ENCODE data around the gene RPL35.

RPL35 gene

DNA sequence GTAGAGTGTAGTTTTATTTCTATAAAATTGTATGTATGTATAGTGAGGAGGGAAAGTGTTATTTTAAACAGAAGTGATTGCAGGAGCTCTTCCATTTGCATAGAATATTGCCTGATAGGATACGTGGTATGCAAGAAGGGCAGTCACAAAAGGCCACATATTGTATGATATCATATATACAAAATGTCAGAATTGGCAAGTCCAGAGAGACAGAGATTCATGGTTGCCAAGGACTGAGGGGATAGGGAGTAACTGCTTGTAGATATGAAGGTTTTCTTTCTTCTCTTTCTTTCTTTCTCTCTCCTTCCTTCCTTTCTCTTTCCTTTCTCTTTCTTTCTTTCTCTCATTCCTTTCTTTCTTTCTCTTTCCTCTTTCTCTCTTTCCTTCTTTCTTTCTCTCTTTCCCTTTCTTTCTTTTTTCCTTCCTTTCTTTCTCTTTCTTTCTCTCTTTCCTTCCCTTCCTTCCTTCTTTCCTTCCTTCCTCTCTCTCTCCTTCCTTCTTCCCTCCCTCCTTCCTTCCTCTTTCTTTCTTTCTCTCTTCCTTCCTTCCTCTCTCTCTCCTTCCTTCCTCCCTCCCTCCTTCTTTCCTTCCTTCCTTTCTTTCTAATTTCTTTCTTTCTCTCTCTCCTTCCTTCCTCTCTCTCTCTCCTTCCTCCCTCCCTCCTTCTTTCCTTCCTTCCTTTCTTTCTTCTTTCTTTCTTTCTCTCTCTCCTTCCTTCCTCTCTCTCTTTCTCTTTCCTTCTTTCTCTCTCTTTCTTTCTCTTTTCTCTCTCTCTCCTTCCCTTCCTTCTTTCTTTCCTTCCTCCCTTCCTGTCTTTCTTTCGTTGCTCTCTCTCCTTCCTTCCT is 33.0 kb downstream of the RPL35 start:
- in situ Hi-C loops (cut with MboI; ENCODE audit: low sequenced_read_pairs), result no loop called here

- in situ Hi-C loops (cut with MboI; ENCODE audit: low sequenced_read_pairs), result no loop called here
Measured at GRCh38 chr9:124820698-124821623, 40.8 kb downstream of the RPL35 start.

DNA sequence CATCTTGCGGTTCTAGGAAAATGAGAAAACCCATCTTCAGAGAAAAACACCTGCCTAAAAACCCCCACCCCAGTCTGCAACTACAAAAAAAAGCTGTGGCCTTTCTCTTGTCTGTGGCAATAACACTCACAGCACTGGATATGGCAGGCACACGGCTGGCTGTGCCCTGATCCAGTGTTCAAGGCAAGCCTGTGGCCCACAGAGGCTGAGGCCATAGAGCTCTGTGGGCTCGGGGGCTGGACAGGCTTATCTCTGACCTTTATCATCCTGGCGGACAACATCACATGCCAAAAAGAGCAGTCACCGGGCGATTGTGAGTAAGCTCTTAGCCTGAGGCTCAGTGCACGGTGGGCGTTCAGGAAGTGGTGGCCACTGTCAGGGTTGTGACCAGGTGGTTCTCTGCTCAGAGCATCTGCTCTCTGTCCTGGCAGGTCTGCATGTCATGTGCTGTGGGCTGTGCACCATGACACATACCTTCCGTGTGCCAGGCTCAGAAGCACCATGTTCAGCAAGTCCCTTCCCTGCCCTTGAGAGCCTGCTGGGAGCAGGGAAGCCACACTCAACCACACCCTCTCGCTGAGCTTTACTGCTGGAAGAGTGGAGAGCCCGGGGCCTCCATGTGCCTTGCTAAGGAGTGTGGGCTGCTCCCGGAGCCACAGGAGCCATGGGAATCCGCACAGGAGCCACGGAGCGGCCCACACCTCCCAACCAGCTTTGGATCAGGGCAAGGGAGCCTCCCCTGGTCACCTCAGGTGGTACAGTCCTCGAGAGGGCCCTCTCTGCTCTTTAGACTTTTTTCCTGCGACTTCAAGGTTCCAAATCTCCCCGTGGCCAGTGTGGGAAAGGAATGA is 43.1 kb downstream of the RPL35 start:
- in situ Hi-C loops (cut with MboI; ENCODE audit: low sequenced_read_pairs), result no loop called here

GRCh38 chr9:124815601-124816000 is 46.2 kb downstream of the RPL35 start:
- in situ Hi-C loops (cut with MboI; ENCODE audit: low sequenced_read_pairs), result no loop called here

DNA sequence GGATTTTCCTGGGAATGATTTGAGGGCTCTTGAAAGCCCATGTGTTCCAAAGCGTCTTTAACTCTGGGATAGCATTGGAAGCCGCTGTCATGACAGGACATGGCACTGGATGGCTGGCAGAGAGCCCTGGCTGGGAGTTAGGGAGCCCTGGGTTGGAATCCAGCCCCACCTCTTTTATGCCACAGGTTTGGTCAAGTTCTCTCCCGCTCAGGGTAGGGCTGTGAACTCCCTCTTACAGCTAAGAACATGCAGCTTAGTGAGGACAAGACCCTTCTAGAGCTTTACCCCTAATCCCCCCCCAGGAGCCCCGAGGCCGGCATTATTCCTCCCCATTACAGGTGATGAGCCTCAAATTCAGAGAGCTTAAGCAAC is 47.6 kb downstream of the RPL35 start:
- in situ Hi-C loops (cut with MboI; ENCODE audit: low sequenced_read_pairs), result no loop called here

DNA sequence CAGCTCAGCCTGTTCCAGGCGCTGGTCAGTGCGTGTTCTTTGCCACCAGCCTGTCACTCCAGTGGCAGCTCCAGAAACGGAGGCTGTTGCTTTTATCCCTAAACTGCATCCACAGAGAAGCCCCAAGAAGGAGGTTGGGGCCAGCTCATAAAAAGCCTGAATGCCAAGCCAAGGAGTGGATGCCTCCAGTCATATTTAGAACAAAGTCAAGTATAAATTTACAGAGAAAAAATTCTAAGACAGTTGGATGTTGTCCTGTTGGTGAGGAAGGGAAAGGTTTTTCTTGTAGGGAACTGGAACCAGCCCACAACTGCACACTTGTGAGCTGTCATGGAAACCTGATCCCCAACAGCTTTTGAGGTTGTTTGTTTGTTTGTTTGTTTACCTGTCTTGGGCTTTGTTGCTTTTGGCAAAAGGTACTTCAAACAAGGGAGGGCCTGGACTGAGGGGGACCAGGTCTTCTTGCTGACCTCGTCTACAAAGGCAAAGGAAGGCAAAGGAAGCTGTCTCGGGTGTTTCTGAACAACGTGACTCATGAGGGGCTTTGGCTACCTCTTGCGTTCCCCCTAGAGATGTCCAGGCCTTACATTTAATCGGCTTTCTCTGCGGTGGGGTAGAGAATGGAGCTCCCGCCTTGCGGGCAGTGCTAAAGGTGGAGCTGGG is 48.1 kb downstream of the RPL35 start:
- in situ Hi-C loops (cut with MboI; ENCODE audit: low sequenced_read_pairs), result no loop called here

DNA sequence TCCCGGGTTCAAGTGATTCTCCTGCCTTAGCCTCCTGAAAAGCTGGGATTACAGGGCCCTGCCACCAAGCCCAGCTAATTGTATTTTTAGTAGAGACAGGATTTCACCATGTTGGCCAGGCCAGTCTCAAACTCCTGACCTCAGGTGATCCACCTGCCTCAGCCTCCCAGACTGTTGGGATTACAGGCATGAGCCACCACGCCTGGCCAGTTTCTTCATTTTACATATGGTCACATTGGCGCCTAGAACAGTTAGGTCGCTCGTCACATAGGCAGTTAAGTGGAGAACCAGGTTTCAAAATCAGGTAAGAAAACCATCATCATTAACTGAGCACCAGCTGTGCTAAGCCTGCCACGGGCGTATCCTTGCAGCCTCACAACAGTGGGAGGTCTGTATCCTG is 48.7 kb downstream of the RPL35 start:
- in situ Hi-C loops (cut with MboI; ENCODE audit: low sequenced_read_pairs), result no loop called here

DNA sequence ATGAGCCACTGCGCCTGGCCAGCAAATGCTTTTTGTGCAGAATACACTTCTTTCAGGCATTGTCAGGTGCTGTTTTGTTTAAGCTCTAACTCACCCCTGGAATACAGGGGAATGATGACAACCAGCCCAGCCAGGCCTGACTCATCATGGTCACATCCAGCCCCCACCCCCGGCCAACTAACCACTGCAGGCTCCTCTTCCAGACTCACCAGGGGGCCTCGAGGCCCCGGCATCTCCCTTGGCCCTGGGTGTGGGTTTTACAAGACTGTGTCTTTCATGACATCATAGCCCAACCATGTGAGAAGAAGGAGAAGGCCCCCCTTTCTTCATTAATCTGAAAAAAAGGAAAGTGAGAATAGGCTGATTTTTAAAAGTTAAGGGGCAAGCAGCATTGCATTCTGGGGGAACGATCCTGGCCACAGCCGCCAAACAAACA is 49.3 kb downstream of the RPL35 start:
- in situ Hi-C loops (cut with MboI; ENCODE audit: low sequenced_read_pairs), result no loop called here

DNA sequence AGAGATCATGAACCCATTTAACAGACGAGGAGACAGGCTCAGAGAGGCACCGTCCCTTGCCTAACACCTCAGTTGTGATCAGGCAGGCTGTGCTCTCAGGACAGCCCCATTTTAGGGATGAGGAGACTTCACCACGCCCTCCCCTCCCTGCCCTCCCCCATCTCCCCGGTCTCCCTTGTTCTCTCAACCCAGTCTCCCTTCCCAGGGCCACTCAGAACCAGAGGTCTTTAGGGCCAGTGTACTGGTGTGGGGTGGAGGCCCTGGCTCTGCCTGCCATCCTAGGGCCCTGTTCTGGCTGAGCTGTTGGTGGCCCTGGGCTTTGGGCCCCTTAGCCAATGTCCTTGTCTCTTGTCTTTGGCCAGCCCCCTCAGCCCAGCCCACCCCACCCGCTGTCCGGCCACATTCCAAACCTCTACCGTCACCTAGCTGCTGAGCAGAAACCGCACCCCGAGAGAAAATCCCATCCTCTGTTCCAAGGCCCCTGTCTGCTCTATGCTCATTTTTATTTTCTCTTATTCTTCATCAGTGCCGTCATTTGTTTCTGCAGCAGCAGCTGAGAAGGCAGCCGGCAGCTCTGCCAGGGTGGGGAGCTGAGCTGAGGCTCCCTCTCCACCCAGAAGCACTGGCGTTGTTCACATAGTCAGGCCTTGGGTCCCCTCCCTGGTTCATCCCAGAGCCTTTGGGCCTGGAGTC is 50.9 kb downstream of the RPL35 start:
- in situ Hi-C loops (cut with MboI; ENCODE audit: low sequenced_read_pairs), result no loop called here

- in situ Hi-C loops (cut with MboI; ENCODE audit: low sequenced_read_pairs), result no loop called here
Measured at GRCh38 chr9:124809741-124810500, 51.8 kb downstream of the RPL35 start.

GRCh38 chr9:124809211-124809610 is 52.5 kb downstream of the RPL35 start:
- in situ Hi-C loops (cut with MboI; ENCODE audit: low sequenced_read_pairs), result no loop called here

- in situ Hi-C loops (cut with MboI; ENCODE audit: low sequenced_read_pairs), result no loop called here
Measured at GRCh38 chr9:124808246-124808956, 53.4 kb downstream of the RPL35 start.

Data from HL-60/S4 treated with phorbol 12-myristate 13-acetate at 8.2 ng/mL for 4 days and 3 days (cell line).